Stimulated activated effector memory CD8-positive, alpha-beta T cell treated with anti-CD3 and anti-CD28 coated beads, Interleukin-12 subunit alpha, Interleukin-12 subunit beta, amount 100 ng/mL, for 72 hours (primary cell): Measurements from ENCODE around the gene PTER.

Experiments used
- ATAC-seq: fragments of 150-1000 bp; cut with Tn5 transposase; 2 replicates; pipeline ENCODE4 v1.10.0; 2021
- DNase-seq, 2 donors: peaks; one replicate each; pipeline ENCODE4 v3.0.0; 2021 to 2022; ENCODE audit warnings: low spot score in 2 of 2
- H3K27ac Mint-ChIP-seq: one replicate; pipeline ENCODE4 v1.8.0; 2022; ENCODE audit warnings: mild to moderate bottlenecking, mixed read lengths
- H3K36me3 Mint-ChIP-seq: one replicate; pipeline ENCODE4 v1.8.0; 2022; ENCODE audit warnings: mild to moderate bottlenecking, mixed read lengths
- H3K4me1 Mint-ChIP-seq: one replicate; pipeline ENCODE4 v1.8.0; 2022; ENCODE audit warnings: mixed read lengths
- H3K4me3 Mint-ChIP-seq: one replicate; pipeline ENCODE4 v1.8.0; 2022; ENCODE audit warnings: mild to moderate bottlenecking, mixed read lengths
- H3K9me3 Mint-ChIP-seq: one replicate; pipeline ENCODE4 v1.8.0; 2022; ENCODE audit warnings: mixed read lengths

The PTER gene

GRCh38 chr10:16547973-16548372, 111.2 kb downstream of the PTER start:
- Mint-ChIP-seq H3K27ac (no peak overlapping the region), H3K4me1 (no peaks in the 10 kb centered on the region), H3K9me3 (no peaks in the 10 kb centered on the region), H3K36me3 (no peaks in the 10 kb centered on the region), H3K4me3 (no peak overlapping the region)
- DNase-seq (no peak), ATAC-seq (no peak)

- DNase-seq (no peak), ATAC-seq (no peak)
- Mint-ChIP-seq H3K4me3 (no peak overlapping the region), H3K27ac (no peak overlapping the region), H3K4me1 (no peaks in the 10 kb centered on the region), H3K36me3 (no peaks in the 10 kb centered on the region), H3K9me3 (no peaks in the 10 kb centered on the region)
Observed at GRCh38 chr10:16559236-16559773, 122.5 kb downstream of the PTER start.

- ATAC-seq, result no peak
- H3K36me3 Mint-ChIP-seq, result no peaks in the 10 kb centered on the region
- DNase-seq, result no peak
- peaks cover 5% of the 10 kb centered on the region for H3K4me1 Mint-ChIP-seq
- H3K4me3 Mint-ChIP-seq, result no peak overlapping the region
- no peaks in the 10 kb centered on the region for H3K9me3 Mint-ChIP-seq
- H3K27ac Mint-ChIP-seq, result no peak overlapping the region
Observed at GRCh38 chr10:16562891-16563290, 126.1 kb downstream of the PTER start.
